ENCODE data around the gene DOCK3. TPM values are rescaled to one million over a fixed set of nuclear protein-coding genes. Genes with fewer than 3 reads are reported as not detected.

Gene DOCK3
- total and polyA plus RNA-seq, 3 donors from 2014 or later = 8.4 to 11.7 (median 11.2) TPM

DNA sequence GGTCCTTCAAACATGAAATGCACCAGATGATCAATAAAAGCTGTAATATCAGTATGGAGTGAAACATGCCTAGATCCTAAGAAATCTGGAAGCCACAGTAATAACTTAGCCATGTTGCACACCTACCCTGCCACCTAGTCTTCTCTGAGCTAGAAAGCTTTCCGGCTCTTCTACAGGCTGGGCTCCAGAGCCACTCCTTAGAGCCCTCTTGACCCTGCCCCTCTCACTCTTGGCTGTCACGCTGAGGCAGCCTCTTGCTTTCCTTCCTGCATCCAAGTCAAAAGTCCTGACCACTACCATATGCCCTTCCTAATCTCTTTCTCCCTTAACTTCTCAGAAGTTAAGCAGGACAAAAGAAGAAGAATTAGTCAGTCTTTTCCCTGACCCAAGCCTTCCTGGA lies 734.1 kb downstream of the DOCK3 start:
- Histone ChIP-seq H3K4me1 (peaks cover 7% of the 10 kb centered on the region), H3K4me3 (no peak overlapping the region), H3K9me3 (no peaks in the 10 kb centered on the region), H3K36me3 (ENCODE audit: low read depth, missing control alignments) (no peaks in the 10 kb centered on the region), H3K27me3 (no peaks in the 10 kb centered on the region), H3K27ac (no peak overlapping the region)
- TF ChIP-seq, protein P1, sequence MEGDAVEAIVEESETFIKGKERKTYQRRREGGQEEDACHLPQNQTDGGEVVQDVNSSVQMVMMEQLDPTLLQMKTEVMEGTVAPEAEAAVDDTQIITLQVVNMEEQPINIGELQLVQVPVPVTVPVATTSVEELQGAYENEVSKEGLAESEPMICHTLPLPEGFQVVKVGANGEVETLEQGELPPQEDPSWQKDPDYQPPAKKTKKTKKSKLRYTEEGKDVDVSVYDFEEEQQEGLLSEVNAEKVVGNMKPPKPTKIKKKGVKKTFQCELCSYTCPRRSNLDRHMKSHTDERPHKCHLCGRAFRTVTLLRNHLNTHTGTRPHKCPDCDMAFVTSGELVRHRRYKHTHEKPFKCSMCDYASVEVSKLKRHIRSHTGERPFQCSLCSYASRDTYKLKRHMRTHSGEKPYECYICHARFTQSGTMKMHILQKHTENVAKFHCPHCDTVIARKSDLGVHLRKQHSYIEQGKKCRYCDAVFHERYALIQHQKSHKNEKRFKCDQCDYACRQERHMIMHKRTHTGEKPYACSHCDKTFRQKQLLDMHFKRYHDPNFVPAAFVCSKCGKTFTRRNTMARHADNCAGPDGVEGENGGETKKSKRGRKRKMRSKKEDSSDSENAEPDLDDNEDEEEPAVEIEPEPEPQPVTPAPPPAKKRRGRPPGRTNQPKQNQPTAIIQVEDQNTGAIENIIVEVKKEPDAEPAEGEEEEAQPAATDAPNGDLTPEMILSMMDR (IDR thresholded peaks at IDR 0.05) = no peak
- no peak for TF ChIP-seq POLR2A (IDR thresholded peaks at IDR 0.05)
- intact Hi-C loops (cut with DNase I; ENCODE audit: low total_unique reads) = no loop called here
- DNase-seq = no peak
- 83 to 89% methylated on average over 2 of the region's 2 CpGs for WGBS, 2 donors

DNA sequence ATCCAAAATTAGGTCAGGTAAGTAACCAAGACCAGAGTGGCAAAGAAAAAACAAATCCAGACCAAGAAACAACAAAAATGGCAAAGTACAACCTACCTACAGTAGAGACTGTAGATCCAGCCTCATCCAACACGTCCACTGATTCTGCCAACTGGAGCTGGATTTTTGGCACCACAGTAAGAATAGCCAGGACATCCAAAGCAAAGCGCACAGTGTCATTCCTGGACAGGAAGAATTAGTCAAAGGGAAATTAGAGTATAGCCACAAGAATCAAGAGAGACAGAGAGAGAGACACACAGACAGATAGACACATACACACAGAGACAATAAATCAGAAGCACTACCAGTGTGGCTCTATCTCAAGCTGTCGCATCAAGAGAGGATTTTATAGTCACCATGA lies 747.5 kb downstream of the DOCK3 start:
- WGBS, 2 donors = 95 to 96% methylated on average over 3 of the region's 3 CpGs
- DNase-seq = no peak
- intact Hi-C loops (cut with DNase I; ENCODE audit: low total_unique reads) = no loop called here
- TF ChIP-seq POLR2A (IDR thresholded peaks at IDR 0.05) = no peak
- TF ChIP-seq, protein P1 (IDR thresholded peaks at IDR 0.05) = no peak
- no peaks in the 10 kb centered on the region for H3K9me3 ChIP-seq
- no peak overlapping the region for H3K4me3 ChIP-seq
- H3K4me1 ChIP-seq = no peaks in the 10 kb centered on the region
- no peak overlapping the region for H3K27ac ChIP-seq
- no peaks in the 10 kb centered on the region for H3K27me3 ChIP-seq
- H3K36me3 ChIP-seq (ENCODE audit: low read depth, missing control alignments) = no peaks in the 10 kb centered on the region

DNA sequence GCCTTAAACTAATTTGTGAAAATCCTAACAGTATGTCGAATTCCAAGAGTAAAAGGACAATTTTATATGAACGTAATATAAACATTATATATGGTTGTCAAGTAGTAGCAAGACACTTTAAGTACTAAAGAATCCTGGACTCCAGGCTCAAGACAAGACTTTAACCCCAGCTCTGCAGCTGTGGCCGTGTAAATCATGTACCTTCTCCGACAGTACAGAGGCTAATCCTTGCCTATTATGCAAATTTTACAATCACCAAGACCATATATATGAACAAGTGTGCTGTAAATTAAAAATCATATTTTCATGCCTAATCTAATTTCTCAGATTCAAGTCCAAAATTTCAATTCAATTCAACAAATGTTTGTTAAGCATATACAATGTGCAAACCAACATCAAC lies 752.2 kb downstream of the DOCK3 start:
- TF ChIP-seq POLR2A (IDR thresholded peaks at IDR 0.05) = no peak
- TF ChIP-seq, protein P1 (IDR thresholded peaks at IDR 0.05) = no peak
- intact Hi-C loops (cut with DNase I; ENCODE audit: low total_unique reads) = no loop called here

DNA sequence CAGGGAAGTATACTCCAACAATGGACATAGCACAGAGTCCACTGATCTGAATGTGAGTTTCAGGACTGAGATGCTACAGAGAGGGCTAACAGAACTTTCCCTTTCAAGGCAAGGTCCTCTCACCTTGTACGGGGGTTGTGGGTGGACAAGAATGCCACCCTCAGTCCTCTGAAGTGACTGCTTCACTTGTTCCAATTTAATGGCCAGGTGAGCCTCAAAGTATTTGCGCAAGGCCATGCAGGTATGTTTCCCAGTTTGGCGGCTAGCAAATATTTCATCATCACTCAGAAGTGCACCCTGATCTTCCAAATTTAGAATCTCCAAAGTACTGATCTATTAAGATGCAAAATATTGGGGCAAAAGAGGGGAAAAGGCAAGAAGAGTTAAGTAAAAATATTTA lies 754.4 kb downstream of the DOCK3 start:
- no peak for DNase-seq
- TF ChIP-seq POLR2A (IDR thresholded peaks at IDR 0.05) = no peak
- TF ChIP-seq, protein P1 (IDR thresholded peaks at IDR 0.05) = no peak
- intact Hi-C loops (cut with DNase I; ENCODE audit: low total_unique reads) = no loop called here

More for the DNA sequence above, 752.2 kb downstream of the DOCK3 start:
- Histone ChIP-seq H3K4me1 (no peaks in the 10 kb centered on the region), H3K9me3 (no peaks in the 10 kb centered on the region), H3K27me3 (no peaks in the 10 kb centered on the region), H3K27ac (no peak overlapping the region), H3K36me3 (ENCODE audit: low read depth, missing control alignments) (no peaks in the 10 kb centered on the region), H3K4me3 (no peak overlapping the region)
- WGBS, 2 donors = 90 to 93% methylated on average over 4 of the region's 4 CpGs
- no peak for DNase-seq

More for the DNA sequence above, 754.4 kb downstream of the DOCK3 start:
- H3K4me3 ChIP-seq = no peak overlapping the region
- 92% methylated on average over 3 of the region's 3 CpGs for WGBS, 2 donors
- H3K27me3 ChIP-seq = no peaks in the 10 kb centered on the region
- no peaks in the 10 kb centered on the region for H3K9me3 ChIP-seq
- H3K27ac ChIP-seq = no peak overlapping the region
- no peaks in the 10 kb centered on the region for H3K4me1 ChIP-seq
- H3K36me3 ChIP-seq (ENCODE audit: low read depth, missing control alignments) = no peaks in the 10 kb centered on the region

Small RNA genes lying within 50 kb of the gene (microRNA-seq; reads per million reads assigned to microRNA genes)
- 4.8 to 5.6 reads per million in 2 donors for gene MIR4787 (ENCODE audit: borderline number of aligned reads in 2 of 2, borderline replicate concordance in 1 of 2)

Small RNA genes lying within 50 kb of the gene (small RNA-seq; reads per million reads assigned to genes)
- gene MIR4787 (0 to 0.55 reads per million in 2 donors), gene PPIAP69 (0 reads per million in 2 donors)

Other genes with a start within 250 kb of the DOCK3 start
- 10 to 100 TPM; 16.1 to 19.3 TPM for gene CACNA2D2, start 171.3 kb upstream of the DOCK3 start, total RNA-seq
- 15.9 TPM for gene CACNA2D2, start 171.3 kb upstream of the DOCK3 start, polyA plus RNA-seq (ENCODE audit: insufficient read depth, low read depth, low replicate concordance)
- gene C3orf18, start 107.2 kb upstream of the DOCK3 start, total RNA-seq = 10 to 100 TPM; 21.0 to 28.8 TPM
- 14.9 TPM for gene C3orf18, start 107.2 kb upstream of the DOCK3 start, polyA plus RNA-seq (ENCODE audit: insufficient read depth, low read depth, low replicate concordance)
- 10 to 100 TPM; 12.8 to 13.1 TPM for gene HEMK1, start 105.4 kb upstream of the DOCK3 start, total RNA-seq
- 25.7 TPM for gene HEMK1, start 105.4 kb upstream of the DOCK3 start, polyA plus RNA-seq (ENCODE audit: insufficient read depth, low read depth, low replicate concordance)
- 1 to 10 TPM; 1.3 to 3.7 TPM for gene CISH, start 63.2 kb upstream of the DOCK3 start, total RNA-seq
- gene CISH, start 63.2 kb upstream of the DOCK3 start, polyA plus RNA-seq (ENCODE audit: insufficient read depth, low read depth, low replicate concordance) = 5.8 TPM
- gene MAPKAPK3, start 57.8 kb upstream of the DOCK3 start, total RNA-seq = 10 to 100 TPM; 19.1 to 27.1 TPM
- gene MAPKAPK3, start 57.8 kb upstream of the DOCK3 start, polyA plus RNA-seq (ENCODE audit: insufficient read depth, low read depth, low replicate concordance) = 21.4 TPM